H1 (cell line): ENCODE results near the gene DRGX. TPM values are rescaled to one million over a fixed set of nuclear protein-coding genes. Genes with fewer than 3 reads are reported as not detected.

ENCODE experiments used
- ATF2 ChIP-seq: IDR thresholded peaks from 2 replicates; pipeline ENCODE4 v1.6.1; 2012; ENCODE audit warnings: low read length, inconsistent platforms
- CHD1 ChIP-seq: IDR thresholded peaks from 2 replicates; pipeline ENCODE4 v1.6.1; 2012; ENCODE audit warnings: low read depth, low read length, improper control_type of control experiment
- CREB1 ChIP-seq: IDR thresholded peaks from 2 replicates; pipeline ENCODE4 v1.6.1; 2012; ENCODE audit warnings: inconsistent platforms
- KDM5A ChIP-seq: fragments of 200-600 bp; IDR thresholded peaks from 2 replicates; pipeline ENCODE4 v1.7.1; 2012; ENCODE audit warnings: mild to moderate bottlenecking, low read length, inconsistent platforms, mixed read lengths
- POU5F1 ChIP-seq: IDR thresholded peaks from 2 replicates; pipeline ENCODE4 v1.6.1; 2011; ENCODE audit warnings: low read depth, mild to moderate bottlenecking, low read length, moderate library complexity
- SIN3A ChIP-seq, 2 experiments: IDR thresholded peaks in 1 of 2; conservative IDR thresholded peaks in 1 of 2; 2 replicates each; pipeline ENCODE4 v1.6.1; 2011 to 2012; ENCODE audit warnings: low read length in 2 of 2, improper control_type of control experiment in 1 of 2, low read depth in 1 of 2, mild to moderate bottlenecking in 1 of 2
- TAF7 ChIP-seq: optimal IDR thresholded peaks from 2 replicates; pipeline ENCODE3; 2011; ENCODE audit warnings: low read depth, mild to moderate bottlenecking, inconsistent platforms, low read length, moderate library complexity, borderline replicate concordance
- TEAD4 ChIP-seq: IDR thresholded peaks from 2 replicates; pipeline ENCODE4 v1.6.1; 2012; ENCODE audit warnings: low read depth, low read length, inconsistent platforms, mixed read lengths
- polyA plus RNA-seq, 7 experiments: library from polyadenylated mRNA; depleted of rRNA in 3 of 7; stranded (reverse) in 5 of 7; unstranded in 2 of 7; fragments of >200 nt in 5 of 7; fragments of 200-250 nt in 2 of 7; gene quantifications; 1 replicate in 5 of 7; 2 replicates in 1 of 7; 4 replicates in 1 of 7; pipeline versions ENCODE4 v1.2.1 to v1.2.3, GENCODE V29; 2011 to 2013; ENCODE audit warnings: missing spikeins in 2 of 7, mixed read lengths in 2 of 7
- total RNA-seq: library from RNA; stranded (reverse); fragmentation: NEBNext Ultra II Directional; extraction: Animal tissue kit (Norgen Biotek cat#: 25700); gene quantifications from 2 replicates; pipeline ENCODE4 v1.2.1, GENCODE V29; 2021
- TF ChIP-seq, protein P1 (sequence below): fragments of 300-600 bp; sonication (generic); IDR thresholded peaks from 2 replicates; pipeline ENCODE4 v1.7.1; 2012; ENCODE audit warnings: low read length, moderate library complexity, mild to moderate bottlenecking, inconsistent platforms; ENCODE audit not compliant: insufficient replicate concordance

The DRGX gene
- total and polyA plus RNA-seq, 2 of the 8 experiments (the other 6 are each of a cell fraction or from before 2014, with no cell fraction given) = not detected

DNA sequence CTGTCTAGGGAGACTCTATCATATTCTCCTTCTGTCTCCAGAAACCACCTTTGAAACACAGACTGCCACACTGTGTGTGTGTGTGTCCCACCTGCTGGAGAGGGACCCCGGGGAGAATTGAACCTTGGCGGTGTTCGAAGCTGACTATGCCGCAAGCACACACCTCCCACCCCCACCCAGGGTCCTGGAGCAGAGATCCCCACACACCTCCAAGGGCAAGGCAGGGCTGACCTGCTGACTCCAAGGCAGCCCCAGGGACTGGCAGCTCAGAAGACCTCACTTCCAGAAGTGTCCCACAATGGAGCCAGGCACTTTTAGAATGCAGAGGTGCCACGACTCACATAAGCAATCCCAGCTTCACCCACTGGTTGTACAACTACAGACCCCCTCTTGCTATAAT, 13.1 kb downstream of the DRGX start (continued):
- TF ChIP-seq, protein P1, sequence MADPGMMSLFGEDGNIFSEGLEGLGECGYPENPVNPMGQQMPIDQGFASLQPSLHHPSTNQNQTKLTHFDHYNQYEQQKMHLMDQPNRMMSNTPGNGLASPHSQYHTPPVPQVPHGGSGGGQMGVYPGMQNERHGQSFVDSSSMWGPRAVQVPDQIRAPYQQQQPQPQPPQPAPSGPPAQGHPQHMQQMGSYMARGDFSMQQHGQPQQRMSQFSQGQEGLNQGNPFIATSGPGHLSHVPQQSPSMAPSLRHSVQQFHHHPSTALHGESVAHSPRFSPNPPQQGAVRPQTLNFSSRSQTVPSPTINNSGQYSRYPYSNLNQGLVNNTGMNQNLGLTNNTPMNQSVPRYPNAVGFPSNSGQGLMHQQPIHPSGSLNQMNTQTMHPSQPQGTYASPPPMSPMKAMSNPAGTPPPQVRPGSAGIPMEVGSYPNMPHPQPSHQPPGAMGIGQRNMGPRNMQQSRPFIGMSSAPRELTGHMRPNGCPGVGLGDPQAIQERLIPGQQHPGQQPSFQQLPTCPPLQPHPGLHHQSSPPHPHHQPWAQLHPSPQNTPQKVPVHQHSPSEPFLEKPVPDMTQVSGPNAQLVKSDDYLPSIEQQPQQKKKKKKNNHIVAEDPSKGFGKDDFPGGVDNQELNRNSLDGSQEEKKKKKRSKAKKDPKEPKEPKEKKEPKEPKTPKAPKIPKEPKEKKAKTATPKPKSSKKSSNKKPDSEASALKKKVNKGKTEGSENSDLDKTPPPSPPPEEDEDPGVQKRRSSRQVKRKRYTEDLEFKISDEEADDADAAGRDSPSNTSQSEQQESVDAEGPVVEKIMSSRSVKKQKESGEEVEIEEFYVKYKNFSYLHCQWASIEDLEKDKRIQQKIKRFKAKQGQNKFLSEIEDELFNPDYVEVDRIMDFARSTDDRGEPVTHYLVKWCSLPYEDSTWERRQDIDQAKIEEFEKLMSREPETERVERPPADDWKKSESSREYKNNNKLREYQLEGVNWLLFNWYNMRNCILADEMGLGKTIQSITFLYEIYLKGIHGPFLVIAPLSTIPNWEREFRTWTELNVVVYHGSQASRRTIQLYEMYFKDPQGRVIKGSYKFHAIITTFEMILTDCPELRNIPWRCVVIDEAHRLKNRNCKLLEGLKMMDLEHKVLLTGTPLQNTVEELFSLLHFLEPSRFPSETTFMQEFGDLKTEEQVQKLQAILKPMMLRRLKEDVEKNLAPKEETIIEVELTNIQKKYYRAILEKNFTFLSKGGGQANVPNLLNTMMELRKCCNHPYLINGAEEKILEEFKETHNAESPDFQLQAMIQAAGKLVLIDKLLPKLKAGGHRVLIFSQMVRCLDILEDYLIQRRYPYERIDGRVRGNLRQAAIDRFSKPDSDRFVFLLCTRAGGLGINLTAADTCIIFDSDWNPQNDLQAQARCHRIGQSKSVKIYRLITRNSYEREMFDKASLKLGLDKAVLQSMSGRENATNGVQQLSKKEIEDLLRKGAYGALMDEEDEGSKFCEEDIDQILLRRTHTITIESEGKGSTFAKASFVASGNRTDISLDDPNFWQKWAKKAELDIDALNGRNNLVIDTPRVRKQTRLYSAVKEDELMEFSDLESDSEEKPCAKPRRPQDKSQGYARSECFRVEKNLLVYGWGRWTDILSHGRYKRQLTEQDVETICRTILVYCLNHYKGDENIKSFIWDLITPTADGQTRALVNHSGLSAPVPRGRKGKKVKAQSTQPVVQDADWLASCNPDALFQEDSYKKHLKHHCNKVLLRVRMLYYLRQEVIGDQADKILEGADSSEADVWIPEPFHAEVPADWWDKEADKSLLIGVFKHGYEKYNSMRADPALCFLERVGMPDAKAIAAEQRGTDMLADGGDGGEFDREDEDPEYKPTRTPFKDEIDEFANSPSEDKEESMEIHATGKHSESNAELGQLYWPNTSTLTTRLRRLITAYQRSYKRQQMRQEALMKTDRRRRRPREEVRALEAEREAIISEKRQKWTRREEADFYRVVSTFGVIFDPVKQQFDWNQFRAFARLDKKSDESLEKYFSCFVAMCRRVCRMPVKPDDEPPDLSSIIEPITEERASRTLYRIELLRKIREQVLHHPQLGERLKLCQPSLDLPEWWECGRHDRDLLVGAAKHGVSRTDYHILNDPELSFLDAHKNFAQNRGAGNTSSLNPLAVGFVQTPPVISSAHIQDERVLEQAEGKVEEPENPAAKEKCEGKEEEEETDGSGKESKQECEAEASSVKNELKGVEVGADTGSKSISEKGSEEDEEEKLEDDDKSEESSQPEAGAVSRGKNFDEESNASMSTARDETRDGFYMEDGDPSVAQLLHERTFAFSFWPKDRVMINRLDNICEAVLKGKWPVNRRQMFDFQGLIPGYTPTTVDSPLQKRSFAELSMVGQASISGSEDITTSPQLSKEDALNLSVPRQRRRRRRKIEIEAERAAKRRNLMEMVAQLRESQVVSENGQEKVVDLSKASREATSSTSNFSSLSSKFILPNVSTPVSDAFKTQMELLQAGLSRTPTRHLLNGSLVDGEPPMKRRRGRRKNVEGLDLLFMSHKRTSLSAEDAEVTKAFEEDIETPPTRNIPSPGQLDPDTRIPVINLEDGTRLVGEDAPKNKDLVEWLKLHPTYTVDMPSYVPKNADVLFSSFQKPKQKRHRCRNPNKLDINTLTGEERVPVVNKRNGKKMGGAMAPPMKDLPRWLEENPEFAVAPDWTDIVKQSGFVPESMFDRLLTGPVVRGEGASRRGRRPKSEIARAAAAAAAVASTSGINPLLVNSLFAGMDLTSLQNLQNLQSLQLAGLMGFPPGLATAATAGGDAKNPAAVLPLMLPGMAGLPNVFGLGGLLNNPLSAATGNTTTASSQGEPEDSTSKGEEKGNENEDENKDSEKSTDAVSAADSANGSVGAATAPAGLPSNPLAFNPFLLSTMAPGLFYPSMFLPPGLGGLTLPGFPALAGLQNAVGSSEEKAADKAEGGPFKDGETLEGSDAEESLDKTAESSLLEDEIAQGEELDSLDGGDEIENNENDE = no peak
- TF ChIP-seq TAF7 = no peak
- no peak for TF ChIP-seq ATF2
- no peak for TF ChIP-seq CREB1
- no peak for TF ChIP-seq POU5F1
- no peak for TF ChIP-seq CHD1
- no peak for TF ChIP-seq SIN3A (conservative IDR thresholded peaks at IDR 0.05 in 1 of 2, IDR thresholded peaks at IDR 0.05 in 1 of 2; ENCODE audit: low read depth in 1 of 2, low read length in 2 of 2)
- TF ChIP-seq KDM5A = no peak
- TF ChIP-seq TEAD4 = no peak
